Measurements from ENCODE around the gene NOP16.

- TF ChIP-seq CTCF (IDR thresholded peaks at IDR 0.05), result no peak
- TF ChIP-seq POLR2AphosphoS5 (IDR thresholded peaks at IDR 0.05), result no peak
These were observed 16.5 kb downstream of the NOP16 start for GRCh38 chr5:176371621-176372539.
